Regular cardiac myocyte (primary cell): ENCODE results near the gene OR2B3. TPM values are rescaled to one million over a fixed set of nuclear protein-coding genes. Genes with fewer than 3 reads are reported as not detected.

Experiments used
- total RNA-seq: library from RNA; depleted of rRNA; stranded (reverse); fragments of >200 nt; gene quantifications from 2 replicates; pipeline ENCODE4 v1.2.3, GENCODE V29; 2014

OR2B3 gene
- not detected in 2 replicates for total RNA-seq

GRCh38 chr6:29087213-29087612, at the start of gene OR2B3:
OR2B3 (minus strand) TSS chr6:29087313; CDS start chr6:29087248, 65 bp downstream.

GRCh38 chr6:29107758-29108157, 20.6 kb upstream of the OR2B3 start, which contains the start of gene OR2J3:
OR2J3 (plus strand) TSS chr6:29108058; CDS start chr6:29111891, 3,833 bp downstream.

DNA sequence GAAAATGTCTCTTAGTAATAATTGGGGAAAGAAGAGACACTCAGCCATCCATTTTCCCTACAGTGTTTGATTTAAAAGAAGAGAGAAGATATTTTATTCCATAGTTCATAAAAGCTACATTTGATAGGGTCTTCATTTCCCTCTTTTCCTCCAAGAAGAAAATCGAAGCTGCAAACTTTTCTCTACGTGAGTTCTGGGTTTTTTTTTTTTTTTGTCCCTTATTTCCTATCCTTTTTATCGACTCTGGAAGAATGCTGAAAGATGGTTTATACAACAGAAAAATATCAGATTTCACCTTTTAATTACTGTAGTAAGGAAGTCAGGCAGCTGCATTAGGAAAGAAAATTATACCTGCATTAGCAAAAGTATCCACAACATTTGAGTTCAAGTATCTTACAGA, 12.1 kb upstream of the OR2B3 start, which contains the start of gene OR2J1:
TSS of gene OR2J1 (plus strand) at position 301 of the 400 bp plus-strand sequence. CDS start 1,453 bp downstream, outside the sequence.

GRCh38 chr6:29045075-29045474, 42.0 kb downstream of the OR2B3 start, which contains the start of gene OR2W1:
OR2W1 (minus strand) TSS chr6:29045175; CDS start chr6:29045175, 0 bp downstream.

Other genes starting within 250 kb of the OR2B3 start
- 47.0 and 50.2 TPM in 2 replicates for gene TRIM27, start 163.3 kb downstream of the OR2B3 start, total RNA-seq
- 0.96 and 2.3 TPM in 2 replicates for gene ZNF311, start 82.0 kb downstream of the OR2B3 start, total RNA-seq
- gene OR2W1, start 42.1 kb downstream of the OR2B3 start, total RNA-seq, result not detected in 2 replicates
- not detected in 2 replicates for gene OR2J1, start 12.2 kb upstream of the OR2B3 start, total RNA-seq
- not detected in 2 replicates for gene OR2J3, start 20.7 kb upstream of the OR2B3 start, total RNA-seq
- not detected in 2 replicates for gene OR2J2, start 83.6 kb upstream of the OR2B3 start, total RNA-seq
- not detected in 2 replicates for gene OR14J1, start 214.4 kb upstream of the OR2B3 start, total RNA-seq